CD4-positive, alpha-beta T cell treated with Interleukin-2 at 100 ng/mL for 4 hours (primary cell): ENCODE results near the gene PRCD.
A peak's percentile ranks its signal among the peaks of the same experiment; 100 is the strongest.
"Not testable (repeated sequence)": the region's sequence is repeated elsewhere in the genome, so short reads cannot be mapped to it uniquely, and the experiment has no call there.

Experiments used
- DNase-seq: peaks from one replicate; pipeline ENCODE4 v3.0.0-alpha.2; 2020; ENCODE audit warnings: low spot score

The PRCD gene

GRCh38 chr17:76527430-76528111 lies 12.3 kb upstream of the PRCD start:
- peak; percentile 43 for DNase-seq

- DNase-seq = no peak
These were observed 11.7 kb upstream of the PRCD start for GRCh38 chr17:76528156-76528527.

GRCh38 chr17:76528528-76529223 lies 11.2 kb upstream of the PRCD start:
- DNase-seq = no peak

- DNase-seq = no peak
These were observed 10.4 kb upstream of the PRCD start for GRCh38 chr17:76529224-76530094.

- no peak for DNase-seq
These were observed 9.6 kb upstream of the PRCD start for GRCh38 chr17:76530095-76530723.

- no peak for DNase-seq
These were observed 8.9 kb upstream of the PRCD start for GRCh38 chr17:76530811-76531485.

- DNase-seq = no peak
These were observed 8.3 kb upstream of the PRCD start for GRCh38 chr17:76531486-76532038.

GRCh38 chr17:76532072-76532651 lies 7.7 kb upstream of the PRCD start:
- DNase-seq = no peak

GRCh38 chr17:76533640-76534359 lies 6.0 kb upstream of the PRCD start:
- DNase-seq = not testable (repeated sequence)

GRCh38 chr17:76534831-76535732 lies 4.8 kb upstream of the PRCD start:
- no peak for DNase-seq

- no peak for DNase-seq
These were observed 3.9 kb upstream of the PRCD start for GRCh38 chr17:76535788-76536510.

GRCh38 chr17:76536511-76537287 lies 3.1 kb upstream of the PRCD start:
- DNase-seq = no peak

GRCh38 chr17:76537288-76537577 lies 2.6 kb upstream of the PRCD start:
- DNase-seq = no peak

GRCh38 chr17:76537578-76538280 lies 2.1 kb upstream of the PRCD start, which contains the start of gene CYGB:
TSS of gene CYGB (minus strand) at chr17:76537709. CDS start at chr17:76537542, 167 bp downstream.
- DNase-seq = no peak

GRCh38 chr17:76538281-76538931 lies 1.4 kb upstream of the PRCD start:
- DNase-seq = no peak

GRCh38 chr17:76538941-76539570 lies 788 bp upstream of the PRCD start:
- no peak for DNase-seq
